Activated naive CD8-positive, alpha-beta T cell (primary cell): Measurements from ENCODE around the gene CEP290.

ENCODE experiments used
- H3K27ac Mint-ChIP-seq: one replicate; pipeline ENCODE4 v1.8.0; 2021; ENCODE audit warnings: mixed read lengths
- H3K27me3 Mint-ChIP-seq: one replicate; pipeline ENCODE4 v1.8.0; 2021; ENCODE audit warnings: mixed read lengths
- H3K36me3 Mint-ChIP-seq: one replicate; pipeline ENCODE4 v1.8.0; 2021; ENCODE audit warnings: mixed read lengths
- H3K4me1 Mint-ChIP-seq: one replicate; pipeline ENCODE4 v1.8.0; 2021; ENCODE audit warnings: low read depth, mixed read lengths
- H3K4me3 Mint-ChIP-seq: one replicate; pipeline ENCODE4 v1.8.0; 2021; ENCODE audit warnings: mild to moderate bottlenecking, mixed read lengths
- H3K9me3 Mint-ChIP-seq: one replicate; pipeline ENCODE4 v1.8.0; 2021; ENCODE audit warnings: low read depth, mixed read lengths

Gene CEP290, protein sequence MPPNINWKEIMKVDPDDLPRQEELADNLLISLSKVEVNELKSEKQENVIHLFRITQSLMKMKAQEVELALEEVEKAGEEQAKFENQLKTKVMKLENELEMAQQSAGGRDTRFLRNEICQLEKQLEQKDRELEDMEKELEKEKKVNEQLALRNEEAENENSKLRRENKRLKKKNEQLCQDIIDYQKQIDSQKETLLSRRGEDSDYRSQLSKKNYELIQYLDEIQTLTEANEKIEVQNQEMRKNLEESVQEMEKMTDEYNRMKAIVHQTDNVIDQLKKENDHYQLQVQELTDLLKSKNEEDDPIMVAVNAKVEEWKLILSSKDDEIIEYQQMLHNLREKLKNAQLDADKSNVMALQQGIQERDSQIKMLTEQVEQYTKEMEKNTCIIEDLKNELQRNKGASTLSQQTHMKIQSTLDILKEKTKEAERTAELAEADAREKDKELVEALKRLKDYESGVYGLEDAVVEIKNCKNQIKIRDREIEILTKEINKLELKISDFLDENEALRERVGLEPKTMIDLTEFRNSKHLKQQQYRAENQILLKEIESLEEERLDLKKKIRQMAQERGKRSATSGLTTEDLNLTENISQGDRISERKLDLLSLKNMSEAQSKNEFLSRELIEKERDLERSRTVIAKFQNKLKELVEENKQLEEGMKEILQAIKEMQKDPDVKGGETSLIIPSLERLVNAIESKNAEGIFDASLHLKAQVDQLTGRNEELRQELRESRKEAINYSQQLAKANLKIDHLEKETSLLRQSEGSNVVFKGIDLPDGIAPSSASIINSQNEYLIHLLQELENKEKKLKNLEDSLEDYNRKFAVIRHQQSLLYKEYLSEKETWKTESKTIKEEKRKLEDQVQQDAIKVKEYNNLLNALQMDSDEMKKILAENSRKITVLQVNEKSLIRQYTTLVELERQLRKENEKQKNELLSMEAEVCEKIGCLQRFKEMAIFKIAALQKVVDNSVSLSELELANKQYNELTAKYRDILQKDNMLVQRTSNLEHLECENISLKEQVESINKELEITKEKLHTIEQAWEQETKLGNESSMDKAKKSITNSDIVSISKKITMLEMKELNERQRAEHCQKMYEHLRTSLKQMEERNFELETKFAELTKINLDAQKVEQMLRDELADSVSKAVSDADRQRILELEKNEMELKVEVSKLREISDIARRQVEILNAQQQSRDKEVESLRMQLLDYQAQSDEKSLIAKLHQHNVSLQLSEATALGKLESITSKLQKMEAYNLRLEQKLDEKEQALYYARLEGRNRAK (N-terminal part only)

DNA sequence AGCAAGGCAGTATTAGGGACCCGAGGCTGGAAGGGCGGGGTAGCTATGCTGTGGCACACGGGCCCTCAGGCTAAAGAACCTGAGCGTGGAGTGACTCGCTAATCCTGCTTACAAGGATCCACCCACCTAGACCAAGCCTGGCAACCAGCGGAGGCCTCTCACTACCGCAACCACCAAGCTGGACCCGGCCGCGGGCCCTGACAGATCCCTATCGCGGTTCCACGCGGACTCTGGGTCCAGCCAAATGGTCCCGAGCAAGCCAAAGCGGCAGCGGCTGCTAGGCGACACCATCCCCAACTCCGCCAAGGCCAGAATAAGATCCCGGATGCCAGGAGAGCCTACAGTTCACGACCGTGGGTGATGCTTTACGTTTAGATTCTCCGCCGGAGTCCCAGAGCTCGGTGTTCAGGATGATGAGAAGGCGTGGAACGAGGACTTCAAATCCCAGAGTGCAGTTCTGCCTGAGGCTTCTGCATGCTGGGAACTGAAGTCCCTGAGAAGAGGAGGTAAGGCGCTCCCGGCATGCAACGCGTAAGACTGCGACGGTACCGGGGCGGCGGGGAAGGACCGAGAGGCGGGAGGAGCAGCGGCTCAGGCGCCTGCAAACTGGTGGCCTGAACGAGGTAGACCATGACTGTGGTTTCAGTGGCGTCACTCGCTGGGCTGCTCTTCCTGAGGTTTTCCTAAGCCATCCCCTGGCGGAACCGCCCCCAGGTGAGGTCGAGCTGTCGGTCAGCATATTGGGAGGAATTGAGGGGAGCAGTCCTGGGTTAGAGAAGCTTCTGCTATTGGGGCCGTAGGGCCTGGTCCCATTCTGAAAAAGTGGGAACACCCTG, at the start of gene CEP290, which contains the start of gene TMTC3:
Gene CEP290, minus strand, starts transcription at position 315 of the 836 bp plus-strand sequence. CDS start 781 bp downstream, outside the sequence.
Gene TMTC3, plus strand, starts transcription at position 534 of the 836 bp plus-strand sequence. CDS start 6,009 bp downstream, outside the sequence.
- Mint-ChIP-seq H3K4me3 (peak within 1 kb of the TSS; percentile 97), H3K9me3 (no peaks in the 10 kb centered on the region), H3K27me3 (no peaks in the 10 kb centered on the region), H3K4me1 (peaks cover 41% of the 10 kb centered on the region), H3K27ac (peak within 1 kb of the TSS; percentile 98), H3K36me3 (peaks cover 13% of the 10 kb centered on the region)

GRCh38 chr12:88188180-88188579, 46.3 kb upstream of the CEP290 start:
- Mint-ChIP-seq H3K27me3 (no peaks in the 10 kb centered on the region), H3K27ac (no peak overlapping the region), H3K9me3 (no peaks in the 10 kb centered on the region), H3K4me1 (no peaks in the 10 kb centered on the region), H3K36me3 (peaks cover 16% of the 10 kb centered on the region), H3K4me3 (no peak overlapping the region)

GRCh38 chr12:88187571-88187970, 45.7 kb upstream of the CEP290 start:
- no peak overlapping the region for H3K27ac Mint-ChIP-seq
- H3K4me3 Mint-ChIP-seq, result no peak overlapping the region
- H3K27me3 Mint-ChIP-seq, result no peaks in the 10 kb centered on the region
- no peaks in the 10 kb centered on the region for H3K9me3 Mint-ChIP-seq
- H3K36me3 Mint-ChIP-seq, result peaks cover 21% of the 10 kb centered on the region
- no peaks in the 10 kb centered on the region for H3K4me1 Mint-ChIP-seq

DNA sequence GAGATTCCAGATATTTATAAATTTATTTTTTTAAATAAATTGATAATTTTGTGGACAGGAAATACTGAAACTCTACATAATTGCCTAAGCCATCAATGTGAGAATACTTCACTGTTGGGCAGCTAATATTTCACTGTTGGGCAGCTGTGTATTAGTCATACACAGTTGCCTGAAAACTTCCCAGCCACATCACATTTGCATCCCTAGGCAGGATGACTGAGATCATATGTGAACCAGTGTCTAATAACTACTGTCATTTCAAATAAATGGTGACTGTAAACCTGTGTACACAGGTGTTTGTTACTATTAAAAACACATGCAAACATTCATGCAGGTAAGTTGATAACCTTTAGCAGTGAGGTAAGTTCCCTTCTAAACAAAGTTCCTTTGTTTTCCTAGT, 44.1 kb upstream of the CEP290 start:
- Mint-ChIP-seq H3K36me3 (peaks cover 29% of the 10 kb centered on the region), H3K27me3 (no peaks in the 10 kb centered on the region), H3K4me3 (no peak overlapping the region), H3K9me3 (no peaks in the 10 kb centered on the region), H3K27ac (no peak overlapping the region), H3K4me1 (no peaks in the 10 kb centered on the region)

DNA sequence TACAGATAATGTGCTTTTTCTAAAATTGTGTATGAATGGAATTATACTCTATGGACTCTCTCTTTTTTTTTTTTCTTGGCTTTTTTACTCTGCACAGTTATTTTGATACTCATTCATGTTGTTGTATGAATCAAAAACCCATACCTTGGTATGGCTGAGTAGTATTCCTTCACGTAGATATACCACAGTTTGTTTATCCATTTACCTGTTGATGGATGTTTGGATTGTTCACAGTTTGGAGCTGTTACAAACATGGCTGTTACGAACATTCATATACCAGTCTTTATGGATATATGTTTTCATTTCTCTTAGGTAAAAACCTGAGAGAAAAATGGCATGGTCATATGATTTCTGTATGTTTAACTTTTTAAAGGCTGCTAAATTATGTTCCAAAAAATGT, 43.4 kb upstream of the CEP290 start:
- Mint-ChIP-seq H3K4me3 (no peak overlapping the region), H3K36me3 (peaks cover 32% of the 10 kb centered on the region), H3K4me1 (no peaks in the 10 kb centered on the region), H3K9me3 (no peaks in the 10 kb centered on the region), H3K27ac (no peak overlapping the region), H3K27me3 (no peaks in the 10 kb centered on the region)

GRCh38 chr12:88184196-88184595, 42.3 kb upstream of the CEP290 start:
- H3K27me3 Mint-ChIP-seq, result no peaks in the 10 kb centered on the region
- no peak overlapping the region for H3K4me3 Mint-ChIP-seq
- H3K4me1 Mint-ChIP-seq, result no peaks in the 10 kb centered on the region
- no peaks in the 10 kb centered on the region for H3K9me3 Mint-ChIP-seq
- peaks cover 42% of the 10 kb centered on the region for H3K36me3 Mint-ChIP-seq
- no peak overlapping the region for H3K27ac Mint-ChIP-seq

- H3K36me3 Mint-ChIP-seq, result peaks cover 48% of the 10 kb centered on the region
- H3K4me3 Mint-ChIP-seq, result no peak overlapping the region
- H3K27me3 Mint-ChIP-seq, result no peaks in the 10 kb centered on the region
Measured at GRCh38 chr12:88182416-88182815, 40.5 kb upstream of the CEP290 start.

DNA sequence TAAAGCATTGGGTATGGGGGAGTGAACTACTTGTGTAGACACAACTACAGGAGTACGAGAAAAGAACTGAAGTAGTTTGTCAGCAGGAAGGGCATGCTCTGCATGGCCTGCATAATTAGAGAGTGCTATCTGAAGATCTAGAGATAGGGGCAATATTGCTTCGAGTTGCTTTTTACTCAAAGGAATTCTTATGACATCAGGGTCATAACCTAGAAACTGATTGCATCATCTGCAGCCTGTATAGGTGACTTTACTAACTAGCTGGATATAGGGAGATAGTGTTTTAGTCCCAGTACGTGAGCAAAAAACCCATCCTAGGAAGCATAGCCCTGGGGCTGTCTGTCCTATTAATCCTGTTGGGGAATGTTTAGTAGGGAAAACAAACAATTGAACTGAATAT, 40.0 kb upstream of the CEP290 start:
- H3K27me3 Mint-ChIP-seq, result no peaks in the 10 kb centered on the region
- H3K27ac Mint-ChIP-seq, result no peak overlapping the region
- H3K4me1 Mint-ChIP-seq, result no peaks in the 10 kb centered on the region
- H3K4me3 Mint-ChIP-seq, result no peak overlapping the region
- peaks cover 50% of the 10 kb centered on the region for H3K36me3 Mint-ChIP-seq
- H3K9me3 Mint-ChIP-seq, result no peaks in the 10 kb centered on the region

More at GRCh38 chr12:88182416-88182815, 40.5 kb upstream of the CEP290 start:
- H3K9me3 Mint-ChIP-seq, result no peaks in the 10 kb centered on the region
- H3K4me1 Mint-ChIP-seq, result no peaks in the 10 kb centered on the region
- no peak overlapping the region for H3K27ac Mint-ChIP-seq

- Mint-ChIP-seq H3K9me3 (no peaks in the 10 kb centered on the region), H3K4me1 (no peaks in the 10 kb centered on the region), H3K27me3 (no peaks in the 10 kb centered on the region), H3K36me3 (peaks cover 51% of the 10 kb centered on the region), H3K27ac (no peak overlapping the region), H3K4me3 (no peak overlapping the region)
Measured at GRCh38 chr12:88179436-88180014, 37.6 kb upstream of the CEP290 start.

DNA sequence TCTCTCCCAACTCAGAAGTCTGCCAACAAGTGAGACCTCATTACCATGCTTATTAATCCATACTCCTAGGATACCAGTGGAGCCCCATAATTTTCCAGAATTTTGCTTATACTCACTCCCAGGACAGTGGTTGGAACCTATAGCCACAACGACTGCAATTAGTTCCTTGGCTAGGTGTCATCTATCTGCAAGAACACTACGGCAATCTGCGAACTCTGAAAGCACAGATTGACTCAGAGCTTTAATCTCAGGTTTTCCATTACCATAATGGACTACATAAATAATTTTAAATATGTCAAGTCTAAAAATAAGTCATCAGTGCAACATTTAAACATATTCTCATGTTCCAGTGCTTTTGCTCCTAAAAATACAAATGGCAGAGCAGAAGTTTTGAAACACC, 33.7 kb upstream of the CEP290 start:
- Mint-ChIP-seq H3K4me1 (no peaks in the 10 kb centered on the region), H3K27me3 (no peaks in the 10 kb centered on the region), H3K4me3 (no peak overlapping the region), H3K36me3 (peaks cover 41% of the 10 kb centered on the region), H3K9me3 (no peaks in the 10 kb centered on the region), H3K27ac (no peak overlapping the region)

GRCh38 chr12:88172844-88173407, 31.0 kb upstream of the CEP290 start:
- Mint-ChIP-seq H3K36me3 (peaks cover 33% of the 10 kb centered on the region), H3K9me3 (no peaks in the 10 kb centered on the region), H3K4me1 (no peaks in the 10 kb centered on the region), H3K27me3 (no peaks in the 10 kb centered on the region), H3K4me3 (no peak overlapping the region), H3K27ac (no peak overlapping the region)

DNA sequence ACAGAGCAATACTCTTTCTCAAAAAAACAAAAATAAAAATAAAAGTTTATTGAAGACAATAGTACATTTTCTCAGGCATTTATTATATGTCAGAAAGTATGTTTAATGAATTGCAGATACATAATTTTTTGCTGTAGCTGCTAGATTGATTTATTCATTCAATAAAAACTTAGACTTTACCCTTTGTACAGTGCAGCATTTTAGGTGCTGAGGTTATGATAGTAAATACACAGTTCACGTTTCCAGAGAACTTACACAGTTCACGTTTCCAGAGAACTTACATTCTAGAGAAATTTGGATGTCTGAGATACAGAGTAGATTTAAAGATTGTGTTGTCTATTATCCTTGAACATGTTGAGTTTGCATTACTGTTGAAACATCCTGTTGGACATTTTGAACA, 25.5 kb upstream of the CEP290 start:
- Mint-ChIP-seq H3K36me3 (peaks cover 32% of the 10 kb centered on the region), H3K4me3 (no peak overlapping the region), H3K27me3 (no peaks in the 10 kb centered on the region), H3K27ac (no peak overlapping the region), H3K4me1 (no peaks in the 10 kb centered on the region), H3K9me3 (no peaks in the 10 kb centered on the region)

- no peaks in the 10 kb centered on the region for H3K4me1 Mint-ChIP-seq
Measured at GRCh38 chr12:88166179-88166578, 24.3 kb upstream of the CEP290 start.

More at GRCh38 chr12:88166179-88166578, 24.3 kb upstream of the CEP290 start:
- no peaks in the 10 kb centered on the region for H3K27me3 Mint-ChIP-seq
- H3K4me3 Mint-ChIP-seq, result no peak overlapping the region
- no peaks in the 10 kb centered on the region for H3K9me3 Mint-ChIP-seq
- H3K36me3 Mint-ChIP-seq, result peaks cover 32% of the 10 kb centered on the region
- no peak overlapping the region for H3K27ac Mint-ChIP-seq
